Measurements from ENCODE around the gene LRRC8B. TPM values are rescaled to one million over a fixed set of nuclear protein-coding genes. Genes with fewer than 3 reads are reported as not detected.

The LRRC8B gene
- total and polyA plus RNA-seq, 2 of the 8 experiments (the other 6 are each of a cell fraction or from before 2014, with no cell fraction given) = 18.4 to 29.2 TPM

DNA sequence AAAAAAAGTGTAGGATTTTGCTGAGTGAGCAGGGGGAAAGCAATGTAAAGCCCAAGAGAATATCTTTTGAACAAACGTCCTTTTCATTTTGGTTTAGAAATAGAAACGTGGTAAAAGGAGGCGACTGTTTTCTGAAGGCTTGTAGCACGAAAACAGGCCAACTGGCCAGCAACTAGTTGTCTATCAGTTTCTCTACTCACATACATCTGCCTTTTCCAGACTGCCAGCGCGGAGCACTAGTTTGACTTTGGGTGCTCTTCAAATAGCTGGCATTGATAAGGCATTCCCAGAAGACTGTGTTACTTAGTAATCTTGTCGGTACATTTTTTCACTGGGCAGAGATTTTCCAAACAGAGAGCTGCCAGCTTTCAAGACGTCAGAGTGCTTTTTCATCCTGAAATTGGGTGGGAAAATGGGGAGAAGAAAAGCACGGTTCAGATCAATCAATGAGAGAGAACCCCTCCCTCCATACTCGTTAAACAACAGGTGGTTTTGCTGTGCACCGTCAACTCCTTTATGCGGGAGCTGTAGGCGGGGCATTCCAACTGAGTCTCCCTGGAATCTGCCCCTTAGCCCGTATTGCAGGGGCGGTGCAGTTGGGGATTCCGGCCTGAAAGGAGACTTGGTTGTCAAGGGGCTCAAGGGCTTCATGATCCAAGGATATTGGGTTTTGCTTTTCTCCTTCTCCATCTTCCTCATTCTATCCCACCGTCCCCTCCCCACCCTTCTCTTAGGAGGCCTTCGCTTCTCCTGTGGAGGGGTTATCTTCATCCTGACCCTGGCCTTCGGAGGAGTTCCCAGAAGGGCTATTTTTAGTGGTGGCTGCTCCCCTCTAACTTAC is 107.4 kb downstream of the LRRC8B start (continued):
- no peak for TF ChIP-seq SAP30 (IDR thresholded peaks at IDR 0.05; ENCODE audit: insufficient read depth, insufficient replicate concordance, low read length)

Measured in H1 (cell line).